ENCODE data around the gene ITPRIPL2.

Gene ITPRIPL2

GRCh38 chr16:19126300-19126699 lies 12.5 kb downstream of the ITPRIPL2 start:
- no peak for DNase-seq (ENCODE audit: low read depth)
- H3K4me3 ChIP-seq (ENCODE audit: low read depth, low read length) = no peak overlapping the region
- TF ChIP-seq, protein P1, sequence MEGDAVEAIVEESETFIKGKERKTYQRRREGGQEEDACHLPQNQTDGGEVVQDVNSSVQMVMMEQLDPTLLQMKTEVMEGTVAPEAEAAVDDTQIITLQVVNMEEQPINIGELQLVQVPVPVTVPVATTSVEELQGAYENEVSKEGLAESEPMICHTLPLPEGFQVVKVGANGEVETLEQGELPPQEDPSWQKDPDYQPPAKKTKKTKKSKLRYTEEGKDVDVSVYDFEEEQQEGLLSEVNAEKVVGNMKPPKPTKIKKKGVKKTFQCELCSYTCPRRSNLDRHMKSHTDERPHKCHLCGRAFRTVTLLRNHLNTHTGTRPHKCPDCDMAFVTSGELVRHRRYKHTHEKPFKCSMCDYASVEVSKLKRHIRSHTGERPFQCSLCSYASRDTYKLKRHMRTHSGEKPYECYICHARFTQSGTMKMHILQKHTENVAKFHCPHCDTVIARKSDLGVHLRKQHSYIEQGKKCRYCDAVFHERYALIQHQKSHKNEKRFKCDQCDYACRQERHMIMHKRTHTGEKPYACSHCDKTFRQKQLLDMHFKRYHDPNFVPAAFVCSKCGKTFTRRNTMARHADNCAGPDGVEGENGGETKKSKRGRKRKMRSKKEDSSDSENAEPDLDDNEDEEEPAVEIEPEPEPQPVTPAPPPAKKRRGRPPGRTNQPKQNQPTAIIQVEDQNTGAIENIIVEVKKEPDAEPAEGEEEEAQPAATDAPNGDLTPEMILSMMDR (IDR thresholded peaks at IDR 0.05; ENCODE audit: low read depth, low read length) = no peak
- TF ChIP-seq POLR2A (IDR thresholded peaks at IDR 0.05; ENCODE audit: extremely low read depth, insufficient read length) (no peak), MYC (IDR thresholded peaks at IDR 0.05; ENCODE audit: low read depth, low read length) (no peak), MAX (IDR thresholded peaks at IDR 0.05; ENCODE audit: low read depth, low read length) (no peak)

DNA sequence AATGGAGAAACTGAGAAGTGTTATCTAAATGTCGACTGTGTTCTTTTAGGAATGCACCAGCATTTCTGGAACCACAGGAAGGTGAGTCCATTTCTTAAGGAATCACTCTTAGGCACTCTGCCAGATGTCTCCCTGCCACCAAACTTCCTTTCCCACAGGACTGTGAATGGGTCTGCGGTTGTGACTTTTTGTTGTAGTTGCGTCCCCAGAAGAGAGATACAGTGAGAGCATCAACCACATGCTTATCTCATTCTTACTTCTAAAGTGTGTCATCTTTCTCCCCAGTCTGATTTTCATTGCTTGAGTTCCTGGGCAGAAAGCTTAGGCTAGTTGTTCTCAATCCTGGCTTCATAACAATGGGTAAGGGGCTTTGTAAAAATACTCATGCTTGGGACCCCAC lies 13.4 kb downstream of the ITPRIPL2 start:
- TF ChIP-seq MYC (IDR thresholded peaks at IDR 0.05; ENCODE audit: low read depth, low read length) (no peak), MAX (IDR thresholded peaks at IDR 0.05; ENCODE audit: low read depth, low read length) (no peak), POLR2A (IDR thresholded peaks at IDR 0.05; ENCODE audit: extremely low read depth, insufficient read length) (no peak)
- TF ChIP-seq, protein P1 (IDR thresholded peaks at IDR 0.05; ENCODE audit: low read depth, low read length) = no peak
- no peak overlapping the region for H3K4me3 ChIP-seq (ENCODE audit: low read depth, low read length)
- no peak for DNase-seq (ENCODE audit: low read depth)

DNA sequence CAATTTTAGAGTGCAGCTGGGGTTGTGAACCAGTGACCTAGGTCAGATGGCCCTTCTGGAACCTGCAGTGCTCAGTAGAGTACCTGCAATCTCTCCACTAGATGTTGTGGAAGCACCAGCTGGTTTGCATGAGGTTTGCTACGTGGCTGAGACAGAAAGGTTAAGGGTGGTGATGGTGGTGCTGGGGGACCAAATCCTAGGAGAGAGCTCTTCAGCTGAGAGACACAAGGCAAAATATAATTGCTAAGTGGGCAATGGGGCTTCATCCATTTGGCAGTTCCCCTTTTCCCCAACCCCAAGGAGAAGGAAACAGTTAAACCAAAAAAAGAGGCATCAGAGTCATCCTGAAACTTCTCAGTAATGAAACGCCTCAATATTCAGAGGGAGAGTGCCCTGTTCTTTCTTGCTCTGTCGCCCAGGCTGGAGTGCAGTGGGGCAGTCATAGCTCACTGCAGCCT lies 13.9 kb downstream of the ITPRIPL2 start:
- no peak overlapping the region for H3K4me3 ChIP-seq (ENCODE audit: low read depth, low read length)
- no peak for TF ChIP-seq MYC (IDR thresholded peaks at IDR 0.05; ENCODE audit: low read depth, low read length)

GRCh38 chr16:19128454-19129200 lies 14.9 kb downstream of the ITPRIPL2 start:
- TF ChIP-seq MYC (IDR thresholded peaks at IDR 0.05; ENCODE audit: low read depth, low read length) = no peak
- TF ChIP-seq POLR2A (IDR thresholded peaks at IDR 0.05; ENCODE audit: extremely low read depth, insufficient read length) = no peak
- TF ChIP-seq MAX (IDR thresholded peaks at IDR 0.05; ENCODE audit: low read depth, low read length) = no peak
- no peak overlapping the region for H3K4me3 ChIP-seq (ENCODE audit: low read depth, low read length)
- DNase-seq (ENCODE audit: low read depth) = no peak

More for the DNA sequence above, 13.9 kb downstream of the ITPRIPL2 start:
- no peak for DNase-seq (ENCODE audit: low read depth)

- no peak overlapping the region for H3K4me3 ChIP-seq (ENCODE audit: low read depth, low read length)
- TF ChIP-seq MAX (IDR thresholded peaks at IDR 0.05; ENCODE audit: low read depth, low read length) = no peak
- no peak for TF ChIP-seq POLR2A (IDR thresholded peaks at IDR 0.05; ENCODE audit: extremely low read depth, insufficient read length)
- TF ChIP-seq, protein P1 (IDR thresholded peaks at IDR 0.05; ENCODE audit: low read depth, low read length) = no peak
- no peak; the same call in 1 of the 2 replicates for TF ChIP-seq MYC (IDR thresholded peaks at IDR 0.05; ENCODE audit: low read depth, low read length)
- no peak for DNase-seq (ENCODE audit: low read depth)
Observed at GRCh38 chr16:19130385-19130784, 16.6 kb downstream of the ITPRIPL2 start.

DNA sequence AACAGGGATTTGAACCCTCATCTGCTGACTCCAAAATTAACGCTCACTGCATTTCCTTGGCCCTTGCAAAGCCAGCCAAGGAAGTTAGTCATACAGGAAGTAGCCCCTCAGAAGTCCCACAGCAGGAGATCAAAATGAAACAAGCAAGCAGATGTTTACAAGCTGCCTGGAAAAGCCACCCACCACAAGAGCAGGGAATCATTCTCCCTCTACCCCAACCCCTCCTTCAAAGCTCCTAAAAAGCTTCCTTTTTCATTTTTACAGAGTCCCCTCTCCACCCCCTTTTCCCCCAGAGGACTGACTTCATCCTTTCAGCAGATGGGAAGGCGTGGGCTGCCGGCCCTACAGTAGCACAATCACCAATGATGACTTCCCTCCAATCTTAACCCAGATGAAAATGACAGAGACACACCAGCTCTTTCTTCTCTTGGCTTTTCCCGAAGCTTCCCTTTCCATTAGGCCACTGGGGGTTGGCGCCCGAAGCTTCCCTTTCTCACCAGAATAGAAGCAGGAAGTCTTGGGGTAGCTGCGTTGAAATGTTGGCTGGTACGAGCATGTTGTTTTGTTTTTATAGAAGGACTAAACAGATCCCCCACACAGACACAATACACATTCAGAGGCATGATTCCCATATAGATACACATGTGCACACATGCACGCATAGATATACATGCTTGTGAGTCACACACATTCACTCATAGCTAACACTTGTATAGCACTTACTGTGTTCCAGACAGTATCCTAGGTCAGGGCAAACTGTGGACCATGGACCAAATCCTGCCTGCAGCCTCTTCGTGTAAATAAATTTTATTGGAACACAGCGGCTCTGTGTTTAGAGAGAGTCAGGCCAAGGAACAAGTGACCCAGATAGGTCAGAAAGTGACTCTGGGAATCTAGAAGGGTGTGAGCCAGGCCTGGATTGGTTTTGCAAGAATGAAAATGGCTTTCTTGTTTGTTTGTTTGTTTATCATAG lies 17.4 kb downstream of the ITPRIPL2 start:
- DNase-seq (ENCODE audit: low read depth) = peak; percentile 87
- no peak for TF ChIP-seq MAX (IDR thresholded peaks at IDR 0.05; ENCODE audit: low read depth, low read length)
- TF ChIP-seq, protein P1 (IDR thresholded peaks at IDR 0.05; ENCODE audit: low read depth, low read length) = no peak
- TF ChIP-seq POLR2A (IDR thresholded peaks at IDR 0.05; ENCODE audit: extremely low read depth, insufficient read length) = no peak
- TF ChIP-seq MYC (IDR thresholded peaks at IDR 0.05; ENCODE audit: low read depth, low read length) = no peak
- no peak overlapping the region for H3K4me3 ChIP-seq (ENCODE audit: low read depth, low read length)

Data from NB4 (cell line).